H1 (cell line): ENCODE data around the gene SASH3. TPM values are rescaled to one million over a fixed set of nuclear protein-coding genes. Genes with fewer than 3 reads are reported as not detected.

ENCODE experiments used
- CTCF ChIA-PET: fragments of 300-600 bp; sonication (Branson Sonifier 250); formaldehyde crosslinking; loops from one replicate; lab custom pipeline; 2021; ENCODE audit not compliant: partially characterized antibody; lab: Charles Lee
- POLR2A ChIA-PET: fragments of 300-600 bp; sonication (Branson Sonifier 250); formaldehyde crosslinking; loops from one replicate; lab custom pipeline; 2021; ENCODE audit warnings: inconsistent platforms; ENCODE audit not compliant: partially characterized antibody; lab: Charles Lee
- DNase-seq, 2 experiments: peaks; one replicate each; pipeline versions ENCODE4 v3.0.0 to v3.0.0-alpha.2; 2010 to 2022; ENCODE audit warnings: low spot score in 2 of 2, low read depth in 1 of 2, mixed read lengths in 1 of 2
- FAIRE-seq: peaks from 2 replicates; lab custom pipeline; 2011; peaks lifted over from hg19 to GRCh38; lab: Jason Lieb, UNC
- H2AFZ ChIP-seq: 2 replicates; pipeline ENCODE4 v1.8.1; 2012; ENCODE audit warnings: low read length, inconsistent platforms
- H2AK5ac ChIP-seq: 2 replicates; pipeline ENCODE4 v1.6.1; 2013; ENCODE audit warnings: low read depth, low read length
- H2BK120ac ChIP-seq: replicated peaks from 2 replicates; pipeline ENCODE3; 2013; ENCODE audit warnings: low read depth, low read length, inconsistent platforms
- H2BK12ac ChIP-seq: 2 replicates; pipeline ENCODE4 v1.6.1; 2013; ENCODE audit warnings: low read depth, low read length
- H2BK15ac ChIP-seq: 2 replicates; pipeline ENCODE4 v1.6.1; 2013; ENCODE audit warnings: low read length
- H2BK20ac ChIP-seq: 2 replicates; pipeline ENCODE4 v1.6.1; 2013; ENCODE audit warnings: low read length
- H2BK5ac ChIP-seq: 2 replicates; pipeline ENCODE4 v1.6.1; 2013; ENCODE audit warnings: low read depth, low read length
- H3K14ac ChIP-seq: 2 replicates; pipeline ENCODE4 v1.6.1; 2013; ENCODE audit warnings: inconsistent platforms; ENCODE audit not compliant: insufficient read length
- H3K18ac ChIP-seq: 2 replicates; pipeline ENCODE4 v1.6.1; 2013; ENCODE audit warnings: low read length; ENCODE audit errors: extremely low read depth
- H3K23ac ChIP-seq: 2 replicates; pipeline ENCODE4 v1.6.1; 2013; ENCODE audit warnings: inconsistent platforms; ENCODE audit not compliant: insufficient read length
- H3K23me2 ChIP-seq: 2 replicates; pipeline ENCODE4 v1.6.1; 2013; ENCODE audit warnings: low read depth, low read length
- H3K27ac ChIP-seq: 2 replicates; pipeline ENCODE4 v1.6.1; 2011; ENCODE audit warnings: low read depth, low read length, inconsistent platforms
- H3K27me3 ChIP-seq, 4 experiments: replicated peaks in 1 of 4; 1 replicate in 1 of 4; 2 replicates in 3 of 4; pipeline versions ENCODE4 v1.6.1 to v1.8.1; 2011 to 2013; ENCODE audit warnings: low read length in 3 of 4, mild to moderate bottlenecking in 3 of 4, inconsistent platforms in 2 of 4, mixed read lengths in 2 of 4, moderate library complexity in 1 of 4; ENCODE audit not compliant: control insufficient read depth in 3 of 4, insufficient read depth in 3 of 4; ENCODE audit errors: extremely low read depth in 1 of 4
- H3K36me3 ChIP-seq, 4 experiments: 2 replicates each; pipeline versions ENCODE4 v1.6.1 to v1.8.1; 2011 to 2013; ENCODE audit warnings: mild to moderate bottlenecking in 4 of 4, low read length in 3 of 4, moderate library complexity in 2 of 4, control low read depth in 1 of 4, inconsistent platforms in 1 of 4; ENCODE audit not compliant: insufficient read depth in 4 of 4, control insufficient read depth in 2 of 4
- H3K4ac ChIP-seq: replicated peaks from 2 replicates; pipeline ENCODE3; 2013; ENCODE audit warnings: low read length, low read depth, mixed read lengths, inconsistent platforms; ENCODE audit not compliant: insufficient read length
- H3K4me1 ChIP-seq, 4 experiments: replicated peaks in 1 of 4; 1 replicate in 1 of 4; 2 replicates in 3 of 4; pipeline versions ENCODE4 v1.6.1 to v1.8.1; 2011 to 2013; ENCODE audit warnings: low read length in 3 of 4, inconsistent platforms in 2 of 4, mixed read lengths in 1 of 4; ENCODE audit not compliant: insufficient read depth in 4 of 4, control insufficient read depth in 3 of 4
- H3K4me2 ChIP-seq, 2 experiments: 2 replicates each; pipeline versions ENCODE4 v1.6.1 to v1.8.1; 2011 to 2013; ENCODE audit warnings: low read depth in 2 of 2, low read length in 2 of 2, control low read depth in 1 of 2, inconsistent platforms in 1 of 2, mild to moderate bottlenecking in 1 of 2; ENCODE audit not compliant: insufficient read depth in 1 of 2
- H3K4me3 ChIP-seq, 4 experiments: fragments of 200-600, 300-600 bp in 1 of 4; sonication (generic), shearing (Covaris generic), sonication (Bioruptor Twin) in 1 of 4; 2 replicates each; pipeline versions ENCODE4 v1.5.1 to v1.8.1; 2011 to 2016; ENCODE audit warnings: low read length in 4 of 4, low read depth in 3 of 4, control low read depth in 2 of 4, inconsistent platforms in 2 of 4, mild to moderate bottlenecking in 2 of 4, mixed read lengths in 1 of 4, moderate library complexity in 1 of 4; ENCODE audit not compliant: insufficient read depth in 2 of 4; ENCODE audit errors: extremely low read depth in 1 of 4
- H3K56ac ChIP-seq: replicated peaks from 2 replicates; pipeline ENCODE3; 2013; ENCODE audit warnings: low read depth, mild to moderate bottlenecking, mixed read lengths, low read length, inconsistent platforms; ENCODE audit not compliant: insufficient read length
- H3K79me1 ChIP-seq: 2 replicates; pipeline ENCODE4 v1.6.1; 2013; ENCODE audit warnings: low read depth, low read length, control low read depth
- H3K79me2 ChIP-seq, 2 experiments: 2 replicates each; pipeline versions ENCODE4 v1.6.1 to v1.8.1; 2012 to 2013; ENCODE audit warnings: low read length in 2 of 2, mild to moderate bottlenecking in 2 of 2, inconsistent platforms in 1 of 2; ENCODE audit not compliant: insufficient read depth in 2 of 2, control insufficient read depth in 1 of 2
- H3K9ac ChIP-seq, 4 experiments: replicated peaks in 1 of 4; 1 replicate in 1 of 4; 2 replicates in 3 of 4; pipeline versions ENCODE4 v1.6.1 to v1.8.1; 2011 to 2013; ENCODE audit warnings: low read depth in 3 of 4, low read length in 3 of 4, control low read depth in 2 of 4, mild to moderate bottlenecking in 2 of 4, moderate library complexity in 2 of 4, inconsistent platforms in 1 of 4; ENCODE audit errors: extremely low read depth in 1 of 4
- H3K9me3 ChIP-seq, 2 experiments: 2 replicates each; pipeline versions ENCODE4 v1.6.1 to v1.8.1; 2012 to 2013; ENCODE audit warnings: mild to moderate bottlenecking in 2 of 2, moderate library complexity in 2 of 2, control low read depth in 1 of 2, inconsistent platforms in 1 of 2, low read depth in 1 of 2, low read length in 1 of 2, mixed read lengths in 1 of 2; ENCODE audit not compliant: insufficient read depth in 2 of 2
- H4K20me1 ChIP-seq, 2 experiments: replicated peaks in 1 of 2; 2 replicates each; pipeline versions ENCODE3 to v1.8.1; 2011 to 2013; ENCODE audit warnings: inconsistent platforms in 2 of 2, low read length in 2 of 2, mild to moderate bottlenecking in 1 of 2; ENCODE audit not compliant: insufficient read depth in 2 of 2, control insufficient read depth in 1 of 2
- H4K5ac ChIP-seq: 2 replicates; pipeline ENCODE4 v1.6.1; 2013; ENCODE audit warnings: low read length, low read depth, mixed read lengths, inconsistent platforms; ENCODE audit not compliant: insufficient read length
- H4K8ac ChIP-seq: 2 replicates; pipeline ENCODE4 v1.8.0; 2013; ENCODE audit warnings: mild to moderate bottlenecking, moderate library complexity, low read length, inconsistent platforms; ENCODE audit not compliant: insufficient read depth; ENCODE audit errors: extremely low read depth
- H4K91ac ChIP-seq: replicated peaks from 2 replicates; pipeline ENCODE3; 2013; ENCODE audit warnings: low read length, mixed read lengths, inconsistent platforms; ENCODE audit not compliant: insufficient read length
- GABPA ChIP-seq: IDR thresholded peaks from 2 replicates; pipeline ENCODE4 v1.6.1; 2011; ENCODE audit warnings: mild to moderate bottlenecking, low read length, moderate library complexity, borderline replicate concordance; ENCODE audit not compliant: insufficient read depth
- JUN ChIP-seq: IDR thresholded peaks from 2 replicates; pipeline ENCODE4 v1.6.1; 2011; ENCODE audit warnings: low read depth, mild to moderate bottlenecking, improper control_type of control experiment, low read length
- JUND ChIP-seq: IDR thresholded peaks from 2 replicates; pipeline ENCODE4 v1.6.1; 2011; ENCODE audit warnings: mild to moderate bottlenecking, improper control_type of control experiment, low read length
- KDM5A ChIP-seq: fragments of 200-600 bp; IDR thresholded peaks from 2 replicates; pipeline ENCODE4 v1.7.1; 2012; ENCODE audit warnings: mild to moderate bottlenecking, low read length, inconsistent platforms, mixed read lengths
- POLR2A ChIP-seq, 2 experiments: IDR thresholded peaks; 1 replicate in 1 of 2; 2 replicates in 1 of 2; pipeline ENCODE4 v1.6.1; 2011; ENCODE audit warnings: low read depth in 2 of 2, low read length in 2 of 2, mild to moderate bottlenecking in 2 of 2; ENCODE audit errors: control extremely low read depth in 1 of 2
- POLR2AphosphoS5 ChIP-seq: IDR thresholded peaks from 2 replicates; pipeline ENCODE4 v1.6.1; 2011; ENCODE audit warnings: low read depth, low read length
- RFX5 ChIP-seq: IDR thresholded peaks from 2 replicates; pipeline ENCODE4 v1.6.1; 2011; ENCODE audit warnings: low read depth, low read length, improper control_type of control experiment, borderline replicate concordance
- SRF ChIP-seq: IDR thresholded peaks from 2 replicates; pipeline ENCODE4 v1.6.1; 2011; ENCODE audit warnings: mild to moderate bottlenecking, low read depth, low read length, moderate library complexity
- SUZ12 ChIP-seq: fragments of 200-600 bp; sonication (generic); IDR thresholded peaks from 2 replicates; pipeline ENCODE4 v1.6.1; 2012; ENCODE audit warnings: mild to moderate bottlenecking, inconsistent platforms, low read length, moderate library complexity, mixed read lengths
- TBP ChIP-seq: IDR thresholded peaks from 2 replicates; pipeline ENCODE4 v1.6.1; 2011; ENCODE audit warnings: low read depth, low read length, improper control_type of control experiment
- TEAD4 ChIP-seq: IDR thresholded peaks from 2 replicates; pipeline ENCODE4 v1.6.1; 2012; ENCODE audit warnings: low read depth, low read length, inconsistent platforms, mixed read lengths
- YY1 ChIP-seq: IDR thresholded peaks from 2 replicates; pipeline ENCODE4 v1.6.1; 2011; ENCODE audit warnings: low read depth, mild to moderate bottlenecking, low read length
- WGBS, 2 experiments: shearing (Covaris generic) in 1 of 2; methylation state at CpG; one replicate each; pipeline versions ENCODE4 v1.1.6 to v1.1.7; 2013 to 2015; ENCODE audit warnings: low lambda C conversion rate in 2 of 2, mixed read lengths in 2 of 2, inconsistent platforms in 1 of 2, low coverage in 1 of 2, missing lambda C conversion rate in 1 of 2; ENCODE audit not compliant: insufficient replicate concordance in 2 of 2, insufficient coverage in 1 of 2, insufficient read length in 1 of 2; ENCODE audit errors: extremely low coverage in 1 of 2, missing lambda C conversion rate in 1 of 2; 5-methylcytosine and 5-hydroxymethylcytosine counted together
- polyA plus RNA-seq, 7 experiments: library from polyadenylated mRNA; depleted of rRNA in 3 of 7; stranded (reverse) in 5 of 7; unstranded in 2 of 7; fragments of >200 nt in 5 of 7; fragments of 200-250 nt in 2 of 7; gene quantifications; 1 replicate in 5 of 7; 2 replicates in 1 of 7; 4 replicates in 1 of 7; pipeline versions ENCODE4 v1.2.1 to v1.2.3, GENCODE V29; 2011 to 2013; ENCODE audit warnings: missing spikeins in 2 of 7, mixed read lengths in 2 of 7
- total RNA-seq: library from RNA; stranded (reverse); fragmentation: NEBNext Ultra II Directional; extraction: Animal tissue kit (Norgen Biotek cat#: 25700); gene quantifications from 2 replicates; pipeline ENCODE4 v1.2.1, GENCODE V29; 2021
- TF ChIP-seq, protein P1 (sequence below): IDR thresholded peaks from 2 replicates; pipeline ENCODE4 v1.6.1; 2011; ENCODE audit warnings: low read length, improper control_type of control experiment
- TF ChIP-seq, protein P2 (sequence below): IDR thresholded peaks from 2 replicates; pipeline ENCODE4 v1.6.1; 2012; ENCODE audit warnings: inconsistent platforms

Gene SASH3
- total and polyA plus RNA-seq, 2 of the 8 experiments (the other 6 are each of a cell fraction or from before 2014, with no cell fraction given) = not detected

DNA sequence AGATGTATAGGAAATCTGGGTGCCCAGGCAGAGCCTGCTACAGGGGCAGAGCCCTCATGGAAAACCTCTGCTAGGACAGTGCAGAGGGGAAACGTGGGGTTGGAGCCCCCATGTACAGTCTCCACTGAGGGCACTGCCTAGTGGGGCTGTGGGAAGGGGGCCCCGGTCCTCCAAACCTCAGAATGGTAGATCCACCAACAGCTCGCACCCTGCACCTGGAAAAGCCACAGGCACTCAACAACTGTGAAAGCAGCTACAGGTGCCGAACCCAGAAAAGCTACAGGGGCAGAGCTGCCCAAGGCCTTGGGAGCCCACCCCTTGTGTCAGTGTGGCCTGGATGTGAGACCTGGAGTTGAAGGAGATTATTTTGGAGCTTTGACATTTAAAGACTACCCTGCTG lies 46.4 kb upstream of the SASH3 start:
- ChIA-PET CTCF (interaction anchor here (1.0 to 3.0 kb wide), 2 partner anchors 23 to 94 kb away, joined by 3 to 9 read pairs; no protein-coding TSS in a partner anchor), POLR2A (no interaction called here)
- Histone ChIP-seq H4K91ac (no peak overlapping the region), H3K79me1 (no peaks in the 10 kb centered on the region), H2BK5ac (no peak overlapping the region), H3K56ac (no peak overlapping the region), H3K23me2 (no peaks in the 10 kb centered on the region), H3K36me3 (no peaks in the 10 kb centered on the region), H3K9ac (no peak overlapping the region), H3K79me2 (no peaks in the 10 kb centered on the region), H4K20me1 (no peaks in the 10 kb centered on the region), H3K27me3 (no peaks in the 10 kb centered on the region; a peak in 1 of 7 replicates), H4K8ac (no peak overlapping the region), H3K27ac (no peak overlapping the region), H3K4me2 (no peak overlapping the region), H3K9me3 (no peaks in the 10 kb centered on the region), H2BK12ac (no peak overlapping the region), H2AFZ (no peak overlapping the region), H2AK5ac (no peak overlapping the region), H3K14ac (no peak overlapping the region), H2BK20ac (no peak overlapping the region), H3K18ac (no peak overlapping the region), H3K4ac (no peak overlapping the region), H4K5ac (no peak overlapping the region), H2BK15ac (no peak overlapping the region), H3K23ac (no peak overlapping the region), H3K4me3 (no peak overlapping the region), H2BK120ac (no peak overlapping the region), H3K4me1 (peaks cover 0 to 3% (median 0%) of the 10 kb centered on the region in 4 experiments; a peak in 1 of 7 replicates)
- FAIRE-seq = no peak
- DNase-seq = no peak
- WGBS, 2 experiments = 90% methylated on average over 3 of the region's 4 CpGs; no CpG with 5 or more reads in 1 of the 2 experiments
- TF ChIP-seq GABPA (no peak), SUZ12 (no peak), SRF (no peak), YY1 (no peak), TEAD4 (no peak), POLR2AphosphoS5 (no peak), JUN (no peak), TBP (no peak), JUND (no peak), POLR2A (IDR thresholded peaks at IDR 0.05; ENCODE audit: control extremely low read depth in 1 of 2, low read depth in 2 of 2, low read length in 2 of 2) (no peak), KDM5A (no peak), RFX5 (no peak)
- TF ChIP-seq, protein P1, sequence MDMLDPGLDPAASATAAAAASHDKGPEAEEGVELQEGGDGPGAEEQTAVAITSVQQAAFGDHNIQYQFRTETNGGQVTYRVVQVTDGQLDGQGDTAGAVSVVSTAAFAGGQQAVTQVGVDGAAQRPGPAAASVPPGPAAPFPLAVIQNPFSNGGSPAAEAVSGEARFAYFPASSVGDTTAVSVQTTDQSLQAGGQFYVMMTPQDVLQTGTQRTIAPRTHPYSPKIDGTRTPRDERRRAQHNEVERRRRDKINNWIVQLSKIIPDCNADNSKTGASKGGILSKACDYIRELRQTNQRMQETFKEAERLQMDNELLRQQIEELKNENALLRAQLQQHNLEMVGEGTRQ = no peak
- TF ChIP-seq, protein P2, sequence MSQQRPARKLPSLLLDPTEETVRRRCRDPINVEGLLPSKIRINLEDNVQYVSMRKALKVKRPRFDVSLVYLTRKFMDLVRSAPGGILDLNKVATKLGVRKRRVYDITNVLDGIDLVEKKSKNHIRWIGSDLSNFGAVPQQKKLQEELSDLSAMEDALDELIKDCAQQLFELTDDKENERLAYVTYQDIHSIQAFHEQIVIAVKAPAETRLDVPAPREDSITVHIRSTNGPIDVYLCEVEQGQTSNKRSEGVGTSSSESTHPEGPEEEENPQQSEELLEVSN = no peak
